GM18858 (cell line): ENCODE data around the gene GNPTG.

Source experiments
- ATAC-seq: cut with Tn5 transposase; IDR thresholded peaks from one replicate; pipeline ENCODE4 v1.9.1; 2021; ENCODE audit not compliant: unreplicated experiment

The GNPTG gene

DNA sequence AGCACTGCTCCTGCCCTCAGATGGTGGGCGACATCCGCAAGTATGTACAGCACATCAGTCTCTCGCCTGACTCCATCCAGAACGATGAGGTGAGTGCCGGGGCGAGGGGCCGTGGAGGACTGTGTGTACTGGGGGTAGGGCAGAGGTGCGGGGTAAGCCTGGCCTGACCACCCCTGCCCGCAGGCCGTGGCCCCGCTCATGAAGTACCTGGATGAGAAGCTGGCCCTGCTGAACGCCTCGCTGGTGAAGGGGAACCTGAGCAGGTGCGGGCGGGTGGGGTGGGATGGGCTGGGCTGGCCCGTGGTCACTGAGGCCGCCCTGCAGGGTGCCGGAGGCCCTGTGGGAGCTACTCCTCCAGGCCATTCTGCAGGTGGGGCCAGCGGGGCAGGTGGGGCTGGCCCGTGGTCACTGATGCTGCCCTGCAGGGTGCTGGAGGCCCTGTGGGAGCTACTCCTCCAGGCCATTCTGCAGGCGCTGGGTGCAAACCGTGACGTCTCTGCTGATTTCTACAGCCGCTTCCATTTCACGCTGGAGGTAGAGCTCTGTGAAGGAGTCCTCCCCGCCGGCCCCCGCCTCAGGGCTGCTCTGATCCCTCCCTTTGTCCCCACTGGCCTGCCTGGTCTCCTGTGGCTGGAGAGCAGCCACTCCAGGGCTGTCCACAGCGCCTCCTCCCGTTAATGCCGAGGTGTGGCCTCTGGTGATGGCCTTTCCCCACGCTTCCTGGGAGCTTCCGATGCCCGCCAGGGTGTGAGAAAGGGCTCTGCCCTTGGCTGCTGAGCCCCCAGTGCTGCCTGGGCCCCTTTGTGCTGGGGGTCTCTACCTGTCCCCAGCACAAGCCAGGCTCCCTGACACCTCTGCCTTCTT is 5.1 kb upstream of the GNPTG start:
- ATAC-seq, result no peak

DNA sequence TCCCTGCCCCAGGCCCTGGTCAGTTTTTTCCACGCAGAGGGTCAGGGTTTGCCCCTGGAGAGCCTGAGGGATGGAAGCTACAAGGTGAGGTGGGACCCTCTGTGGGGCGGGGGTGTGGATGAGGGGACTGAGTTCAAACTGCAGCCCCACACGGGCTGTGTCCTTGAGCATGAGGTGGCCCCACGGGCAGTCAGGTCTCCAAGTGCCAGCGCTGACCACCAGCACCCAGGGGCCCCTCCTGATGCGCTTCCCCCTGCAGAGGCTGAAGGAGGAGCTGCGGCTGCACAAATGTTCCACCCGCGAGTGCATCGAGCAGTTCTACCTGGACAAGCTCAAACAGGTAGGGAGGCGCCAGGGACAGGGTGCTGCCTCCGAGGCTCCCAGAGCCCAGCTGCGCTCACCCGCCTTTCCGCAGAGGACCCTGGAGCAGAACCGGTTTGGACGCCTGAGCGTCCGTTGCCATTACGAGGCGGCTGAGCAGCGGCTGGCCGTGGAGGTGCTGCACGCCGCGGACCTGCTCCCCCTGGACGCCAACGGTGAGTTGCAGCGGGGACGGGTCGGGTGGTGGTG is 4.4 kb upstream of the GNPTG start:
- no peak for ATAC-seq

DNA sequence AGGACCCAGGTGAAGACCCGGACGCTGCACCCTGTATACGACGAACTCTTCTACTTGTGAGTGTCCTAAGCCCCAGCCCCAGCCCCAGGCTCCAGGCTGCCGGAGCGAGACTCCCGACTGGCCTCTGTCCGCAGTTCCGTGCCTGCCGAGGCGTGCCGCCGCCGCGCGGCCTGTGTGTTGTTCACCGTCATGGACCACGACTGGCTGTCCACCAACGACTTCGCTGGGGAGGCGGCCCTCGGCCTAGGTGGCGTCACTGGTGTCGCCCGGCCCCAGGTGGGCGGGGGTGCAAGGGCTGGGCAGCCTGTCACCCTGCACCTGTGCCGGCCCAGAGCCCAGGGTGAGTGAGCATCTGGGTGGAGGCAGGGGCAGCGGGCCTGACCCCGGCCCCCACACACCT is 3.8 kb upstream of the GNPTG start:
- ATAC-seq, result no peak

- ATAC-seq, result no peak
Measured at GRCh38 chr16:1348441-1348840, 3.3 kb upstream of the GNPTG start.

- ATAC-seq, result no peak
Measured at GRCh38 chr16:1348926-1349325, 2.8 kb upstream of the GNPTG start.

DNA sequence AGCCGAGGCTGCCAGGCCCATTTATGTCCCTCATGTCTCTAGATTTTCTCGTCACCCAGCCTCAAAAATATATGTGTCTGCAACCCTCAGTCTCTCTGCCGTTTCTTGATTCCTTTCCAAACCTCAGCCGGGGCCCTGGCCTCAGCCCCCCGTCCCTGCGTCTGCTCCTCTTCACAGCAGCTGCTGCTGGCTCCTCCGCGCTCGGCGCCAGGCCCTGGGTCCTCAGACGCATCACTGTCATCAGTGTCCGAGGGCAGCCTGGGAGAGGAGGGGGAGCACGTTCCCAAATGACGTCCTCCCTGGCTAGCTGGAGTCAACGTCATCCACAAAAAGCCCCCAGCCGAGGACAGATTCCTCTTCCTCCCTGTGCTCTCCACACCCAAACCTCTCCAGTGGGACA is 2.4 kb upstream of the GNPTG start:
- ATAC-seq, result no peak

DNA sequence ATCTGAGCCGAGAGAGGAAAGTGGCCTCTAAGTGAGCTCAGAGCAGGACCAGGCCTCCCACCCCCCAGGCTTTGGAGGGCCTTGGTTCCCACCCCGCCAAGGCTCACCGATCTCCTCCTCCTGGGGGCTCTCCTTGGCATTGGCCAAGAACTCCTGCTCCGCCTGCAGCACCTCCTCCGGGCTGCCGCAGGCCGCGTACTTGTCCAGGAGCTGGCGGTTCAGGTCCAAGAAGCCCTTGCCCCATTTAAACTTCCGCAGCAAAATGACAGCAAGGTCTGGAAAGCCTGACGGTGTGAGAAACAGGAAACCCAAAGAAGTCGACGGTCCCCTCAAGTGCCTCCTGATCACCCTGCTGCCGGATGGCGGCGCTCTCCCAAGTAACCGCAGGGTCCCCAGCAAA is 1.8 kb upstream of the GNPTG start:
- ATAC-seq, result no peak

DNA sequence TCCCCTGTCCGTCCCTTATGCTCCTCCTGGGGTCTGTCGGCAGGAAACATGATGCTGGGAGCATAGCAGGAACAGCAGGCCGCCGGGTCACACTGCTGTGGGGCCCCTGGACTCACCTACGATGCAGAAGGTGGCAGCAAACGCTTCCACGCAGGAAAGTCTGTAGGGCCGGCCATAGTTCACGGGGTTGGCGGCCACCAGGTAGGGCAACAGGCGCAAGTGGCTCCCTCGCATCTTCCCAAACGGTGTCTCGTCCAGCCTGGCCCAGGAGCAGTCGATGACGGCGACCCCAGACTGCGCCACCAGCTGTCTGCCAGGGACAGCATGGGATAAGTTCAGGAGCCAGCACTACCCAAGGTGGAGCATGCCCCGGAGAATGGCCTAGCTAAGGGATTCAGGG is 1.0 kb upstream of the GNPTG start:
- no peak for ATAC-seq

GRCh38 chr16:1351215-1351581 is 533 bp upstream of the GNPTG start:
- ATAC-seq, result no peak

DNA sequence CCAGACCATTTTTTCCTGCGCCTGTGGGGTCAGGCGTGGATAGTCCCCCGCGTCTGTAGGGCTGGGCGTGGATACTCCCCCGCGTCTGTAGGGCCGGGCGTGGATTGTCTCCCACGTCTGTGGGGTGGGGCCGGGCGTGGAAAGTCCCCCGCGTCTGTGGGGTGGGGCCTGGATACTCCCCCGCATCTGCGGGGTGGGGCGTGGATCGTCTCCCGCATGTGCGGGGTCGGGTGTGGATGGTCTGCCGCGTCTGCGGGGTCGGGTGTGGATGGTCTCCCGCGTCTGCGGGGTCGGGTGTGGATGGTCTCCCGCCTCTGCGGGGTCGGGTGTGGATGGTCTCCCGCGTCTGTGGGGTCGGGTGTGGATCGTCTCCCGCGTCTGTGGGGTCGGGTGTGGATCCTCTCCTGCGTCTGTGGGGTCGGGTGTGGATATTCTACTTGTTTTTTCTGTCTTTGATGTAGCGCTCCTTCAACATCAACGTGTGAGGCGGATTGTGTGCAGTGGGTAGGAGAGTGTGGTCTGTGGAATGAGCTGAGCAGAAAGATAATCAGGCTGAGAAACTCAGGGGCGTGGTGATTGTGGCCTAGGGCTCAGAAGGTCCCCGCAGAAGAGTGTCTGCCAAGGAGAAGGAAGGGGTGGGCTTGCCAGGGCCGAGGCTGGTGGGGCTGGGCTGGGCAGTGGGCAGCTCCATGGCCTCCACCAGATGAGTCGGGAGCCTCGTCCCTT is 3.2 kb downstream of the GNPTG start:
- ATAC-seq, result no peak

DNA sequence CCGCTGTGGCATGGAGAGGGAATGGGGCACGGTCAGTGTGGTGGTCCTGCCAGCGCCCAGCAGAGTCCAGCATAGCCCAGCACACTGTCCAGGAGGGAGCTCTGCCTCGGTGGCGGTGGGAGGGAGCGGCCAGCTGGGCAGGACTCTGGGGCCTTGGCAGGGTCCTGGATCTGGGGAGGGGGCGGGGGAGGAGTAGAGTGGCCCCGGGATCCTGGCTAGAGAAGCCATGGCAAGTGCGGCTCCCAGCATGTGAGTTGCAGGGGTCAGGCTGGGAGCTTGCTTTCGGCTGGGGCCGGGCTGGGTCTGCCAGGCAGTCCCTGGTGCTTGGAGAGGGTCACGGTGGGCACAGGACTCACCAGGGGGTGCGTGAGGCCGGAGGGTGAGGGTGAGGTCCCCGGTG is 3.9 kb downstream of the GNPTG start:
- no peak for ATAC-seq

- no peak for ATAC-seq
Measured at GRCh38 chr16:1356061-1356900, 4.5 kb downstream of the GNPTG start.

- ATAC-seq, result no peak
Measured at GRCh38 chr16:1357906-1358566, 6.3 kb downstream of the GNPTG start.

DNA sequence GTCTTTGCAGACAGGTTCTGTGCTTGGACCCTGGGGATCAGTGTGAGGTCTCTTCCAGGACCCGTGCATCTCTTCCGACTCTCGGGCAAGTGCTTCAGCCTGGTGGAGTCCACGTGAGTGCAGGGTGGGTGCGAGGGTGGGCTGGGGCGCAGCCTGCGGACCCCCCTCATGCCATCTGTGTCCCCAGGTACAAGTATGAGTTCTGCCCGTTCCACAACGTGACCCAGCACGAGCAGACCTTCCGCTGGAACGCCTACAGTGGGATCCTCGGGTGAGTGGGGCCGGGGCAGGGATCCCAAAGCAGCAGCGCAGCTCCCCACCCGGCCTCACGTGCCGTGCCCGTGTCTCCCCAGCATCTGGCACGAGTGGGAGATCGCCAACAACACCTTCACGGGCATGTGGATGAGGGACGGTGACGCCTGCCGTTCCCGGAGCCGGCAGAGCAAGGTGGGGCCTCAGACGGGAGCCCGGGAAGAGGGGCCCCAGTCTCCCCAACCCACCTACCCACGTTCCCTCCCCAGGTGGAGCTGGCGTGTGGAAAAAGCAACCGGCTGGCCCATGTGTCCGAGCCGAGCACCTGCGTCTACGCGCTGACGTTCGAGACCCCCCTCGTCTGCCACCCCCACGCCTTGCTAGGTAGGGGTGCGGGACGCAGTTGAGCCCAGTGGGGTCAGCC is 10.1 kb downstream of the GNPTG start:
- ATAC-seq, result no peak

GRCh38 chr16:1362807-1363206 is 11.1 kb downstream of the GNPTG start:
- ATAC-seq, result no peak

DNA sequence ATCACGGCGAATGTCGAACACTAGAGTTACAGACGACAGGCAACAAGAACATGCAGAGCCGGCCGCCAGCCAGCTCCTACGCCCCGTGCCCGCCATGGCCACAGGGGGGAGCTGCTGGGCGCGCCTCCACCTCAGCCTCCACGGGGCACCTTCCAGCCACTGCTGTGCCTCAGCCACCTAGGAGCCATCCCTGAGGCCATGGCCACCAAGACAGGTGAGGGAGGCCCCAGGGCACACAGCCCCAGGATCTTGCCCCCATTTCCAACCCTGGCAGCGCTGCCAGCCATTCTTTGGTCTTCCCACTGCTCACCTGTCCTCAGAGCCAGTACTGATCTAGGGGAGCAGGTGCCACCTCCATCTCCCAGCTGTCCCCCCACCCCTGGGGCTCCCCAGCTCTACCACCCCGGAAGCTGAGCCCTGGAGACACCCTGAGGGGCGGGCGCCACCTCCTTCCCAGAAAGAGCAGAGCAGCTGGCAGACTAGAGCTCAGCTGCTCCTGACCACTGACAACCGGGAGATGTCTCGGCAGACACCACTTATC is 11.8 kb downstream of the GNPTG start:
- no peak for ATAC-seq

DNA sequence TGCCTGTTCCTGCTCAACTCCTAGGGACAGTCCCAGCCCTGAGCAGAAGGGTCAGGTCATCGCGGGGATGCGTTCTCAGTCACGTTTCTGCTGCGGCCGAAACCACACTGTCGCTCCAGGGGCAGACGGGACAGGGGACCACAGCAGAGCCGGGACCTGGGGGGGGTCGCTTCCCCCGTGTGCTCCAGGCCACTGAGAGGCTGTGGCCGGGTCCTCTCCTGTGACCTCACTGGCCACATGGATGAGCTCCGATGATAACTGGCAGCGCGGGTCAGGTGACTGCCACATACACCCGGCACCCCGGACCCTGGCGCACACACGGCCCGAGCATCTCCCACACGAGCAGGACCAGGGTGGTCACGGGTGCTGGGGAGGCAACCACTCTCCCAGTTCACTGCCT is 12.8 kb downstream of the GNPTG start:
- no peak for ATAC-seq

DNA sequence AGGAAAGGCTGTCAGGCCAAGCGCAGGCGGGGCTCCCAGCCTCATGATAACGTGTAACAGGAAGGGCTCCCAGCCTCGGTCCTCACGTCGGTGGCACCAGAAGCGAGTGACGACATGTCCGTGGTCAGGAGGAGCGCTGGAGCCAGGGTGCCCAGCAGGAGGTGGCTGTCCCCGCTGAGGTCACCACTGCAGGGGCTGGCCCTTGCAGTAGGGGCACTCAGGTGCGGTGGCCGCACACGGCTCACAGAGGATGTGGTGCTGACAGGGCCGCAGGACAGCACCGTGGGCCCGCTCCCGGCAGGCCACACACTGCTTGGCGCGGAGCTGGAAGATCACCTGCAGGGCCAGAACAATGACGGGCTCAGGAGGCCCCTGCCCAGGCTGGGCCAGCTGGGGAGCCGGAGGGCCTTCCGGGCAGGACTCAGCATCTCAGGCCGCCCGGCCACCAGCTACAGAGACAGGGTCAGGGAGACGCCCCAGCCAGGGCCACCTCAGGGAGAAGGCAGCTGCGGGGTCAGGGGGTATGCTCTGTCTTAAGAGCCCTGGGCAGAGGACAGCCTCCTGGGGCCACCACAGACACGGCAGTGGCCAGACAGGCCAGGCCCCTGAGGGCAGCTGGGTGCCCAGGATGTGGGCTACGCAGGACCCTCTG is 14.5 kb downstream of the GNPTG start:
- ATAC-seq, result no peak

- ATAC-seq, result no peak
Measured at GRCh38 chr16:1366712-1367299, 15.1 kb downstream of the GNPTG start.
